ENCODE results near the gene HNRNPAB. TPM values are rescaled to one million over a fixed set of nuclear protein-coding genes. Genes with fewer than 3 reads are reported as not detected.
"Not testable (repeated sequence)": the region's sequence is repeated elsewhere in the genome, so short reads cannot be mapped to it uniquely, and the experiment has no call there.

The HNRNPAB gene
- total RNA-seq, 1 donor from 2014 or later = 48.6 TPM

DNA sequence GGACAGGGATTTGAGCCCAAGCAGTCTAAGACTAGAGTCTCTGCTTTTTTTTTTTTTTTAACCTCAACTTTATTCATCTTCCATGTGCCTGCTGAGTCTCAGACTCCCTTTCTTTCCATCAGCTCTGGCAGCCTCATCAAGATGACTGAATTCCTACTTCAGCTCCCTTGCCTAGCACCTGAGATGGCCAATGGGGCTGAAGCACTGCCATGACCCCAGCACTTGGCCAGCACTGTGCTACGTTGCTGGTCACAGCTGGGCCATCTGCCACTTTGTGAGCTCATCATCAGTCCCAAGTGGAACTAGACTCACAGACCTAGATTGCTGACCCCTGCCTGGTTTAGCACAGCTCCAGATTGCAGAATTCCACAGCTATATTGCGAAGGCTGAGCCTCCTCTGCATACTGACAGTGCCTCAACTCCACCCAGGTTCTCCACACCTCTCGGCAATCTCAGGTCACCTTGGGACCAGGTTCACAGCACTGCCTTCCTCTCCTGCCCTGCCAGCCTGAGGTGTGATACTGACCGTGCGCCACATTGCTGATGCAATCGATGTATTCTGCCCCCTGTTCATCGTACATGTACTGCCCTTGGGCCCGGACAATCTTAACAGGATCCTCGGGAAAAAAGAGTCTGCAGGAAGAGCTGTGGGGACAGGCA is 26.7 kb downstream of the HNRNPAB start:
- DNase-seq = no peak

DNA sequence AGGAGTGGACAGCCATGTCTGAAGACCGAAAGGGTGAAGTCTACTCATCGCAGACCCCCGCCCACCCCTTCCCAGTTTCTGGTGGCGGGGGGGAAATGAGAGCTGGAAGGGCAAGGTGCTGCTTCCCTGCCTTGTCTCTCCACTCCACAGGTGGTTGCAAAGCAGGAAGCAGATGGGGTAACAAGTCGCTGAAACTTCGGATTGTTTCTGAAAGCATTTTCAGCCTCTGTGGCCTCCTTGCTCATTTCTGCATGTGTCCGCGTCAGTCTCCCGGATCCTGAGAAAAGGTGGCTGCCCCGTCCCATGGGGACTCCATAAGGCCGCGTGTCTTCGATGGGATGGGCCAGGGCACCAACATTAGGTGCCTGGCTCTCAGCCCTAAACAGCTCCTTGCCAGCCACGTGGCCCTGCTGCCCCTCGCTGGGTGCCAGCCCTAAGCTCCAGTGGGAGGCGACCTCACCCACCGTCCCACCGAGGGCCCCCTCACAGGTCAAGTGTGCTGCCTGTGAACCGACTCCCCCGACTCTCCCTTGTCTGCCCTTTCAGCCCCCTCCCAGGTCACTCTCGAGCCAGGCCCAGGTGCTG is 27.3 kb downstream of the HNRNPAB start:
- DNase-seq = no peak

DNA sequence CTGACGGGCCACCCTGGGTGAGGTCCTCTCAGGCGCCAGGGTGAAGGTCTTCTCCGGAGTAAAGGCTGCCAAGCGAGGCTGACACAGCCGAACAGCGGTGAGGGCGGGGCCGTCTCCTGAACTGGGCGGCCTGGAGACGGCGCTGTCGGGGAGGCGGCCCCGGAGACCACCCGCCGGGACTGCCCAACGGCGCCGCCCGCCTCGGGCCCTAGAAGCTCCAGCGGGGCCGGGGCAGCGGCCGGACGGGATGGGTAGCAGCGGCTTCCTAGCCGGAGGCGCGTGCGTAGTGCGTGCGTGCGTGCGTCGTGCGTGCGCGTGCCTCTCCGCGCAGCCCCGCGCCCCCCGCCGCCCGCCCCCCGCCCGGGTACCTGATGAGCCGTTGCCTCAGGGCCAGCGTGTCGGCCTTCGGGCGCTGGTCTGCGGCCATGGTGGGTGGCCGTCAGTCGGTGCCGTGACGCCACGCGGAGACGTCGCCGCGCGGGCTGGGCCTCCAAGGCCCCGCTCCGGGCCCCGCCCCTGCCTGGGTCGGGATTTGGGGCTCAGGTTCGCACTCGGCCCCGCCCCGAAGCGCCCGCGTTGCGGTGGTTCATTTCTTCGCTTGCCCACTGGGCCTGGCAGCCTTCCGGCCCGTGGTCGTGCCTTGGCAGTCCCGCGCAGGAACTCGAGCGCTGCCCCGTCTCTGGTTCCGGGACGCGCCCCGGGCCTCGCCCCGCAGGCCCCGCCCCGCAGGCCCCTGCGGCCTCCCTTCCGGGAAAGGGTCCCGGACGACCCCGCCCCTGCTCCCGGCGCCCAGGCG is 28.0 kb downstream of the HNRNPAB start, which contains the start of gene PHYKPL:
PHYKPL (minus strand) TSS at position 679 of the 796 bp plus-strand sequence; CDS start at position 427, 252 bp downstream.
- DNase-seq = peak; percentile 51

DNA sequence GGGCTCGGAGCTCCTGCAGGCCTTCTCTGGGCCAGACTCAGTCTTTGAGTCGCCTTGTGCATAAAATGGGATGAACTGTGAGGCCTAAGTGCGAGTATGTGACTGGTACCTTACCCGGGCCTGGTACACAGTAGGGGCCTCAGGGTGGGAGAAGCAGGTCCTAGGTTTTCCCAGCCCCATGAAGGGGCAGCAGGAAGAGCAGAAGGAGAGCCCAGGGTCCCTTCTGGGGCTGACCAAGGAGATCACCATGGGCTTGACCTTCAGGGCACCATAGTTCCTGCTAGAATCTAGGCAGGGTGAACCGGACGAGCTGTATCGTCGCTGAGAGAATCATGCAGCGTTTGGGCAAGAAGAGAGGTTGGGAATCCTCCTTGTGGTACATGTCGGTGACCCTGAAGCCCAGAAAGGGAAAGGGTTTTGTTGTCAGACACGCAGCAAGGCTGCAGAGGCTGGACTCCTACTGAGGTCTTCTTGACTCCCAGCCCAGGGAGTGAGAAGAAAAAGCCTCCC is 28.6 kb downstream of the HNRNPAB start:
- DNase-seq = no peak

DNA sequence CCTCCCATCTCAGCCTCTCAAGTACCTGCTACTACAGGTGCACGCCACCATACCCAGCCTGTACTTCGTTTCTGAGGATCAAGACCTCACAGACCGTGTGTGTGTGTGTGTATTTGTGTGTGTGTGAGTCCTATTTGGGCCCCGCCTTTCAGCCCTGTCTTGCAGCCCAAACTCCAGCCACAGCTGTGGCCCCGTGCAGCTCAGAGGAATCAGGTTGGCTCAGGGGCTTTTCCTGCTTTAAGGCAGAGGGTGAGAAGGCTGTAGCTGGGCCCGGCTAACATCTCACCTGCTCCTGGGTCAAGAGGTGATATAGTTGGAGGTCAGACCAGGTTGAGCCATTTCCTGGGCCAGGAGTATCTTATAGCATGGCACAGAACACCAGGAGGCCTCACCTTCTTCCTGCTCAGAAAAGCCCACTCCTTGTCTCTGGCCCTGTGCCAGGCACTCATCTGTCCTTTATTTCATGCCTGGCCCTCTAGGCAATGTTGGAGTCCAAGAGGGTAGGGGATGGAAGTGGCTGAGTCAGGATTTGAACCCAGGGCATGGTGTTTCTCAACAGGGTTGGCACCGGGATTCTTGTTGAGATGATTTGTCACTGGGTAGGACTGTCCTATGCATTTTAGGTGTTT is 29.9 kb downstream of the HNRNPAB start:
- no peak for DNase-seq

DNA sequence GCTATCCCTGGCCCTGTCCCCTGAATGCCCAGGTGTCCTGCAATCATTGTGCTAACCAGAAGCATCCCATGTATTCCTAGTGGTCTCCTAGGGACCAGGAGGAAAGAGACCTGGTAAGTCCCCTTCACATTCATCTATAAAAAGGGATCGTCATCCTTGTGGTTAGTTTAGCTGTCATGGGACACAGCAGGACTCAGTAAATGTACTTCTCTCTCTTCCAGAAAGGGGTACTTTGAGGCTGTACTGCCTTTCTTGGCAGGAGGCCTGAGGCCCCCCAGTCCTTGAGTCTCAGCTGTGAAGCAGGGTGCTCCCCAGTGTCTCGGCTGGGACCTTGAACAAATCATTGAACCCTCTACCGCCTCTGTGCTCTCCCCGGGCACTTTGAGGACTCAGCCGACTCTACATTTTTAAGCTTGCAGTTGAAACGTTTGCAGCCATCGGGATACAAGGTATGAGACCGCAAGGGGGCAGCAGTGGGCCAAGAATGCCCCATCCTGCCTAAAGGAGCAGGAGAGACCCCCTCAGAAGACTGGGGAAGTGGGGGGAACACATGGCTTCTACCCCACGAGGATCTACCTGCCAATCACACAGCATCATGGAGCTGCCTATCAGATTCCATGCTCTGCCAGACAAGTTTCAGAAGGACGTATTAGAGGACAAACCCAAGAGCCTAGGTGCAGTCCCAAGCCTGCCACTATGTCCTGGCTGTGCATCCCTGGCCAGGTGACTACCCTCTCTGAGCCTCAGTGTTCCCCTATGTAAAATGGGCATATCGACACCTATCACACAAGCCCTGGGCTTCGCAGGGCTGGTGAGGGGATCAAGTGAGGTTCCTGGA is 30.6 kb downstream of the HNRNPAB start:
- DNase-seq = peak; percentile 47

DNA sequence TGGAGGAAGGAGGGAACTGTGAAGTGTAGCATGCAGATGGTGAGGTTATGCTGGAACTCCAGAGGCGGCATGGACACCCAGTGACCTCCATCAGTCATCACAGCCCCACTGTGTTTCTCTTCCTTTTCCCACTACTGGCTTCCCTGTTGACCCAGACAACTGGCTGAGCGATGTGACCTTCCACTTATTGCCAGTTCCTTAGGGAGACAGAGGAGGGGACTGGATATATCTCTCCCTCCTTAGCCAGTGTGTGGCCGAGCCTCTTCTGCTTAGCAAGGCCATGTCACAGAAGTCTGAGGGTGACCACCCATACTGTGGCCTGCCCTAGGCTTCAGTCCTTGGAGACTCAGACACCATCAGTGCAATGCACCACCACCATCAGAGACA is 31.2 kb downstream of the HNRNPAB start:
- DNase-seq = no peak

DNA sequence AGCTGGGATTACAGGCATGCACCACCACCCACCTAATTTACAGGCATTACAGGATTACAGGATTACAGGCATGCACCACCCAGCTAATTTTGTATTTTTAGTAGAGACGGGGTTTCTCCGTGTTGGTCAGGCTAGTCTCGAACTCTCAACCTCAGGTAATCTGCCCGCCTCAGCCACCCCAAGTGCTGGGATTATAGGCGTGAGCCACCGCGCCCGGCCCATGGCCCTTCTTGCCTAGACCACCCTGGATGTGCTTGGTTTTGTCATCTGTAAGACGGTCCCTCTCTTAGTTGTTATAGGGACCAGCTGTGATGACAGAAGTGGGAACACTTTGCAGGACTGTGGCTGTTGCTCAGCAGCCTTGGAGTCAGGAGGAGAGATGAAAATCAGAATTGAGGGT is 31.8 kb downstream of the HNRNPAB start:
- DNase-seq = no peak

DNA sequence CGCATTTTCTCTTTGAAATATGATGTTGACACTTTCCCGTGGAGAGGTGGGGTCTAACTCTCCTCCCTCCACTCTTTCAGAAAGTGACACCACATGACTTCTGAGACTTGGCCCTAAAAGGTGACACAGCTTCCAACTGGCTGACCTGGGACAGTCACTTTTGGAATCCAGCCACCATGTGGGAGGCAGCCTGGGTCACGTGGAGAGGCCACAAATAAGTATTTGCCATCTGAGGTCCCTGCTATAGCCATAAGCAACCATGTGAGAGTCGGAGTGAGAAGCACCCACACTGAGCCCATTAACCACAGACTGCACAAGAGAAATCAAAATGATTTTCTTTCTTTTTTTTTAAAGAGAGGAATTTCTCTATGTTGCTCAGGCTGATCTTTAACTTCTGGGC is 32.3 kb downstream of the HNRNPAB start:
- DNase-seq = no peak

DNA sequence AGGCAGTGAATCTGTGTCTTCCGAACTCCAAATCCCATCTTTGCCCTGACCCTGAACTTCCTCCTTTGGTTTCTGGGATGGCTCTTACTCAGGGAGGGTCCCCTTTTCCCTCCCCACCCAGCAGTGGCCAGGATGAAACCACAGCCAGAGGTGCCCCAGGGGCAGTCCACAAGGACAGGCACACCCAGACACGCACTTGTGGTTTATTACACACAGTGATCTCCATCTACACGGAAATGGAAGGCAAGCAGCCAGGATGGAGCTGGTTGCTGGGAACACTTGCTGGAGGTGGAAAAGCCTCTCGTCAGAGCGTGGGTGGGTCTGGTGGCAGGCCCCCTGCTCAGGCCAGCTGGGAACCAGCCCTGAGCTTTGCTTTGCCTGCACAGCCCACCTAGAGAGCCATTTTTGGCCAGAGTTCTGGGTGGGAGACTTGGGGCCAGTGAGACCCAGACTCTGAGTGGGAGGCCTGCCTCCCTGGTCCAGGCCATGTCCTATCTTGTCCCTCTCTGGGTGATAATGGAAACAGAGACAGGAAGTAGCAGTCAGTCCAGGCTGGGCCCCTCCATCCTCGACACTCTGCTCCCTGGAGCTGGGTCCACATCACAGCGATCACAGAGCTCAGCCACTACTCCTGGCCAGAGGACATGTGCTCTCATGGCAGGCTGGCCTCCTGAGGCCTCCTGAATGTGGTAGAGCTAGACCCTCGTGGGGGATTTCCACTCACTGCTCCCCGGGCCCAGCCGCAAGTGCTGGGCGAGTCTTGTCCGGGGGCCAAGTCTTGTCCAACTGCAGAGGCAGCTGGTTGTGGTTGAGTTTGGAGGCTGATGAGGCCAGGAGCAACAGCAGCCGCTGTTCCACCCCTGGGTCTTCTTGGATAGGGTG is 33.3 kb downstream of the HNRNPAB start:
- no peak for DNase-seq

DNA sequence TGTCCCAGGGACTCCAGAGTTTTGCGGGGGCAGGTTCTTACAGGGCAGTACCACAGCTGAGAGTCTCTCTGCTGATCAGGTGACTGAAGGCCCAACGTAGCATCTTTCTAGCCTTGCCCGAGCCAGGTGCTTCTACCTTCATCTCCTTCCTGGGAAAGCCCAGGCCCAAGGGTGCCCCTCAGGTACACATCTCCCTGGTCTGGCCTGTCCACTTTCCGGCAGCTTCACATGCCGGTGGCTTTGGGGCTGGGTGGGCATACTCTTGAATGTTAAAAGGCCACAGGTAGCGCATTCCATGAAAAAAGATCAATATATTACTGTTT is 33.9 kb downstream of the HNRNPAB start:
- no peak for DNase-seq

DNA sequence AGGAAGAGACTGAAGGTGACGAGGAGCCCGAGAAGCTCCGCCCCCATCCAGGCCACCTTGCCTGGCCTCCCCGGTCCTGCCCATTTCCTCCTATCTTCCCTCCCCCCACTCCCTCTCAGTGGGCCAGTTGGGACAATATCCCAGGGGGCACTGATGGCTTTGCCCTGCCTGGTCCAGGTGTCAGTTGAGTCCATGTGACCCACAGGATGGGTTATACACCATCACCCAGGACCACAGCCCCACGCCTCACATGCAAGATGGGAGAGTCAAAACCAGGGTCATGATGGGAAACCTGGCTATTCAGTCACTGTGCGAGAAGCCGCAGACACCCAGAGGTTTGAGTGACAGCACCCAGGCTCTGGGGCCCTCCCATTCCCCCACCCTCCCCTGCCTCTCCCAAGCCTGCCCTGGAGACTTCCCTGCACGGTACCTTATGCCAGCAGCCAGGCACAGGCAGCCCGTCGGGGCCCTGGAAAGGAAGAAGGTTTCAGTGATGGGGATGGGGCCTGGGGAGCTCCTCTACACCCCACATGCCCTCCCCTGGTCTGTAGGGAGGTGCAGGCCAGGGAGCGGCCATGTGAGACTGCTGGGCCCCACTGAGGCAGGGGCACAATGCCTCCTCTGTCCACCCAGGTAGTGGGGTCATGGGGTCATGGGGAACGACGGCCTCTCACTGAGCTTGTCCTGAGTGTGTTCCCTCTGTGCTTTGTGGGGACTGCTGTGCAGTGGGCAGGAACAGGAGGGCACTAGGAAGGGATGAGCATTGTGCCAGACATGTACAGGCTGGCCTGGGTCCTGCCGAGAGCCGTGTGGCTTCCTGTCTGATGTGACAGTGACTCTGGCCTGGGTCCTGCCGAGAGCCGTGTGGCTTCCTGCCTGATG is 34.6 kb downstream of the HNRNPAB start:
- no peak for DNase-seq

DNA sequence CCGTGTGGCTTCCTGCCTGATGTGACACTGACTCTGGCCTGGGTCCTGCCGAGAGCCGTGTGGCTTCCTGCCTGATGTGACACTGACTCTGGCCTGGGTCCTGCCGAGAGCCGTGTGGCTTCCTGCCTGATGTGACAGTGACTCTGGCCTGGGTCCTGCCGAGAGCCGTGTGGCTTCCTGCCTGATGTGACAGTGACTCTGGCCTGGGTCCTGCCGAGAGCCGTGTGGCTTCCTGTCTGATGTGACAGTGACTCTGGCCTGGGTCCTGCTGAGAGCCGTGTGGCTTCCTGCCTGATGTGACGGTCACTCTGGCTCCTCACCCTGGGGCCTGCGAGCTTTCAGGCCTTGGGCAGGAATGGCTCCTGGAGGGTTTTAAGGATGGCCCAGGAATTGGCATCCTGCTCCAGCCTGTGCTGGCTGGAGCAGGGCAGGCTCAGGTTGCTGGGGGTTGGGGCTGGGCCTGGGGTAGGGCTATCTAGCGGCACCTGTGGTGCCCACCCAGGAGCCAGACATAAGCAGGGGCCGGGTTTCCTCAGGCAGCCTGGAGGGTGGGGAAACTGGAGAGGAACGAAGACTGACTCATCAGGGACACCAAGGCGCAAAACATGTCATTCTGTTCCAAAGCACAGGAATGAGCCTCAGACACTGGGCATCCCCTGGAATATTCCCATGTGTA is 35.4 kb downstream of the HNRNPAB start:
- DNase-seq = not testable (repeated sequence)

DNA sequence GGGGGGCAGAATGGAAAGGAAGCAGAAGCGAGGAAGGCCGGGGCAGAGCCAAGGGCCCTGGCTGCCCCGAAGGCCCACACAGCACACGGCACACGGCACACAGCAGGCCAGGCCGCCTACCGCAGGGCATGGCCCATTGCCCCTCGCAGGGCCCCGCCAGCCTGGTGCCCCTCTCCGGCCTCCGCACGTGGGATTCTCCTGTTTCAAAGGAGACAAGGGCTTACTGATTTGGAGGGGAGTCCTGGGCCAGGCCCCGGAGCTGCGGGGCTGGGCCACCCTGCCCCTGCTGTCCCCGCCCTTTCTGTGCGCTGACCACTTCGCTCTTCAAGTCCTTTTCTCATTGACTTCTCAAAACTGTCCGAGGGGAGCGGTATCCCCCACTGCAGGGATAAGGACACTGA is 36.0 kb downstream of the HNRNPAB start:
- no peak for DNase-seq

DNA sequence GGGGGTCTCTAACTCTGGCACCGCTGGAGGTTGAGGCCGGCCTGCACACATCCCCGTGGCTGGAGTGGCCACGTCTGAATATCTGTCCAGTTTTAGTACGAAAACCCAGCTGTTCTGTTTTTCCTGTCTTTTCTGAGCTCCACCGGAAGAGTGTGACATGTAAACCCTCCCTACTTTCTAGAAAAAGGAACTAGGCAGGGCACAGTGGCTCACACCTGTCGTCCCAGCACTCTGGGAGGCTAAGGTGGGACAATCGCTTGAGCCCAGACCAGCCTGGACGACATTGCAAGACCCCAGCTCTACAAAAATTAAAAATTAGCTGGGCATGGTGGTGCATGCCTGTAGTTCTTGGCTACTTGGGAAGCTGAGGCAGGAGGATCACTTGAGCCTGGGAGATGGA is 36.4 kb downstream of the HNRNPAB start:
- DNase-seq = no peak

DNA sequence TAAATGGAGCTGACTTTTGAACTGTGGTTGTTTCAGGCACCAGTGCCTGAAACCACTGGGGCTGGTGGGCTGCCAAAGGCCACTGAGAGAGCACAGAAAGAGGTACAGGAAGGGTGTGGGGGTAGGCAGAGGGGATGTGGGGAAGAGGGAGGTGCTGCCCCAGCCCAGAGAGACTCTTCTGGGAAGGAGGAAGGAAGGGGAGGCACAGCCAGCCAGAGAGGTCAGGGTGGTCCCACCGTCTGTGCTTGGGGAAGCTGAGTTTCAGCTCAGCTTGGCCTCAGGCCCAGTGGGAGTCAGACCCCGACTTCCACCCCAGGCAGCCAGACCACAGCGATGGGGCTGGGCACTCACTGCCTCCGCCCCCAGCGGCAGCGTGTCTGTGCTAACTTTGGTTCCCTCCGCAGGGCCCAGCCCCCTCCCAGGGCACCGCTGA is 36.9 kb downstream of the HNRNPAB start:
- no peak for DNase-seq

DNA sequence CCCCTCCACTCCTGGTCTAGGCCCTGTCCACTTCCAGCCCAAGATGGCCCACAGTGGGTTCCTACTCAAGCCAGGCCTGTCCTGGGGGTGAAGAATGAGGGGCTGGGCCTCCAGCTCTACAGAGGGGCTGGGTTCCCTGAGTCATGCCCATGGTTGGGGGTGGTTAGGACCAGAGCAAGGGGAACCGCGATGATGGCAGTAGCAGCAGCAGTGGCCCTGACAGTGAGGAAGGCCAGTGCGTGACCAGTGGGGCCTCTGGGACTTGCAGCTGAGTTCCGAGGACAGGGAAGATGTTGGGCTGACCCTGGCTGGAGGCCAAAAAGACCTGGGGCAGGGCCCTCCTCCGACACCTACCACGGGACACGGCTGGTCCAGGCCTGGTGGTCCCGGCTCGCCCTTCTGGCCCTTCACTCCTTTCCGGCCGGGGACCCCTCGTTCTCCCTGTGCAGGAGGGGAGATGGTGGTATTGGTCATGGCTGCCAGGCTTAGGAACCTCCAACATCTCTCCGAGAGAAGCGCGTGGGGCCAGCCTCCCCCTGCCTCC is 37.4 kb downstream of the HNRNPAB start:
- no peak for DNase-seq

DNA sequence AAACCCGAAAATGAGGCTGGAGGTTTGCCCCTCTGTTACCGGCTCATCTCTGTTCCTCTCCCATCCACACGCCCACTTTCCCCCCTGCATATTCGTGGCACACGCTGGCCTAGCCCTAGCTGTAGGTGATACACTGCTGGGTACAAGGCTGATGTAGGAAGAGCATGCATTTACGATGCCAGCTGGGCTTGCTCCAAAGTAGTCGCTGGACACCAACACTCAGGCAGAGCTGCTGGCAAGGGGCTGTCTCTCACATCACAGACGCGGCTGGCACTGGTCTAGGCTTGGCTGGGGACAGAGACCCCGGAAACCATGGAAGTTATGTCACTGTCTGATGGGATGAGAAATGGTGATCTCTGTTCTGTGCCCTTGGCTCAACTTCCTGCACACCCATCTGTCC is 38.1 kb downstream of the HNRNPAB start:
- no peak for DNase-seq

DNA sequence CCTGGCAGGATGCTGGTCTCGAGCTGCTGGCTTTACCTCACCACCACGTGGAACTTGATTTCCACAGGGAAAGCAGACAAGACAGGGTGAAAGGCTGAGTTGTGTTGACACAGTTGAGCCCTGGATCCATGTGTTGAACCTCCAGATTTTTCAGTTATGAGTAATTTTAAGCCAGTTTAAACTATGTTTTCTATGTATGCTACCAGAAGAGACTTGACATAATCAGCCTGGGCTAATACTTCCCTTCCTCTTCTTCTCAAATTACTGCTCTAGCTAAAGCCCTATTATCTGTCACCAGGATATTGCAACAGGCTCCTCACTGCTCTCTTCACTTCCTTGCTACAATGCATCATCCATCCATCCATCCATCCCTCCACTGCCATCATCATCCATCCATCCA is 40.2 kb downstream of the HNRNPAB start:
- no peak for DNase-seq

All from skin of body (tissue), 2 donors.